ENCODE results near the gene SPRR1A.

DNA sequence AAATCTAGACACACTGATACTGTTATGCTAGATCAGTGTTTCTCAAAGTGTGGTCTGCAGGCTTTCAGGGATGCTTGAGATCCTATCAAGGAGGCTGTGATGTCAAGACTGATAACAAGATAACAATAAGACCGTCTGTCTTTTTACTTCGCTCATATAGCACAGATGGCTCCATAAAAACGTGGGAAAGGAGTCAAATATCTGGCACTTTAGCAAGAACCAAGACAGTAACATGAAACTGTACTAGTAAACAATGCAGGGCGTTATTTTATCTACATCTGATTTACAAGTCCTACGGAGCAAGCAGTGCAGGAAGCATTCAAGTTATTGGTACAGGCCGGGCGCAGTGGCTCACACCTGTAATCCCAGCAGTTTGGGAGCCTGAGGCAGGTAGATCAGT is 14.0 kb downstream of the SPRR1A start:
- TF ChIP-seq POLR2A (IDR thresholded peaks at IDR 0.05; ENCODE audit: low read length) = no peak
- no peak for TF ChIP-seq GATA1 (IDR thresholded peaks at IDR 0.05; ENCODE audit: low read depth, low read length)

All from erythroblast (primary cell).